K562 (cell line): ENCODE measurements around the gene RHOBTB3. TPM values are rescaled to one million over a fixed set of nuclear protein-coding genes. Genes with fewer than 3 reads are reported as not detected.

Source experiments
- COPS2 ChIP-seq: fragments of 450-650 bp; conservative IDR thresholded peaks from 2 replicates; pipeline ENCODE4 v1.6.1; 2016; ENCODE audit warnings: mild to moderate bottlenecking, moderate library complexity
- ELK3 ChIP-seq: fragments of 450-650 bp; formaldehyde crosslinking; IDR thresholded peaks from 2 replicates; pipeline ENCODE4 v1.4.0; 2020; ENCODE audit warnings: mild to moderate bottlenecking
- HLTF ChIP-seq: fragments of 450-650 bp; IDR thresholded peaks from 2 replicates; pipeline ENCODE4 v1.6.1; 2016
- HOXB6 ChIP-seq: fragments of 250-450 bp; sonication (Bioruptor Pico); IDR thresholded peaks from 2 replicates; pipeline ENCODE4 v1.5.1; 2022; ENCODE audit warnings: mild to moderate bottlenecking, borderline replicate concordance
- KAT2B ChIP-seq: IDR thresholded peaks from one replicate; pipeline ENCODE4 v1.6.1; 2012; ENCODE audit warnings: low read depth, mild to moderate bottlenecking, control low read depth, inconsistent platforms, low read length, moderate library complexity
- MBD2 ChIP-seq: sonication (generic); IDR thresholded peaks from 2 replicates; pipeline ENCODE4 v1.6.1; 2016; ENCODE audit warnings: low read depth, borderline replicate concordance
- NR2C2 ChIP-seq, 2 experiments: fragments of 200-800 bp in 1 of 2; sonication (Bioruptor generic) in 1 of 2; sonication (generic) in 1 of 2; formaldehyde crosslinking in 1 of 2; IDR thresholded peaks; 2 replicates each; pipeline versions ENCODE4 v1.6.1 to v1.8.0; 2016 to 2022; ENCODE audit warnings: mild to moderate bottlenecking in 1 of 2, missing compliant biosample characterization in 1 of 2, missing genetic modification characterization in 1 of 2, missing genetic modification reagents in 1 of 2
- RBM22 ChIP-seq: fragments of 200-400 bp; formaldehyde crosslinking; IDR thresholded peaks from 2 replicates; pipeline ENCODE4 v1.6.1; 2018; ENCODE audit warnings: low read length, low read depth; ENCODE audit not compliant: poor library complexity, severe bottlenecking
- REST ChIP-seq, 2 experiments: fragments of 450-650 bp; formaldehyde crosslinking in 1 of 2; IDR thresholded peaks; 2 replicates each; pipeline versions ENCODE4 v1.4.0 to v1.6.1; 2014 to 2020; ENCODE audit warnings: mild to moderate bottlenecking in 2 of 2, borderline replicate concordance in 1 of 2, low read depth in 1 of 2
- SNIP1 ChIP-seq: fragments of 450-650 bp; IDR thresholded peaks from 2 replicates; pipeline ENCODE4 v1.7.1; 2017; ENCODE audit warnings: low read depth, mild to moderate bottlenecking
- UBTF ChIP-seq, 2 experiments: IDR thresholded peaks; 2 replicates each; pipeline ENCODE4 v1.6.1; 2012; ENCODE audit warnings: improper control_type of control experiment in 2 of 2, low read depth in 2 of 2, low read length in 2 of 2, borderline replicate concordance in 1 of 2
- ZFPM2 ChIP-seq: fragments of 250-450 bp; sonication (Bioruptor Pico); IDR thresholded peaks from 2 replicates; pipeline ENCODE4 v1.5.1; 2022; ENCODE audit warnings: mild to moderate bottlenecking
- ZNF232 ChIP-seq: sonication (generic); formaldehyde crosslinking; IDR thresholded peaks from 2 replicates; pipeline ENCODE4 v1.8.0; 2022; ENCODE audit warnings: mild to moderate bottlenecking, missing genetic modification reagents
- ZNF740 ChIP-seq, 3 experiments: fragments of 200-800 bp in 1 of 3; sonication (Bioruptor generic) in 1 of 3; sonication (generic) in 1 of 3; formaldehyde crosslinking in 1 of 3; IDR thresholded peaks; 2 replicates each; pipeline versions ENCODE4 v1.6.1 to v1.8.0; 2016 to 2022; ENCODE audit warnings: mild to moderate bottlenecking in 2 of 3, missing compliant biosample characterization in 2 of 3, missing genetic modification characterization in 2 of 3, missing genetic modification reagents in 1 of 3
- polyA plus RNA-seq, 8 experiments: library from polyadenylated mRNA; depleted of rRNA in 4 of 8; stranded (reverse) in 5 of 8; unstranded in 3 of 8; fragments of >200 nt; fragmentation: Nextera tagmentation in 2 of 8; fragmentation: Illumina TruSeq in 1 of 8; extraction: Ambion mirVana in 2 of 8; extraction: Trizol in 1 of 8; gene quantifications; 2 replicates each; pipeline versions ENCODE4 v1.2.1 to v1.2.3, GENCODE V29; 2011 to 2014; ENCODE audit warnings: inconsistent platforms in 1 of 8, missing spikeins in 1 of 8
- total RNA-seq, 7 experiments: library from RNA; depleted of rRNA in 6 of 7; stranded (reverse); fragments of >200 nt in 6 of 7; fragmentation: Illumina TruSeq in 2 of 7; extraction: Trizol in 2 of 7; gene quantifications; 2 replicates each; pipeline versions ENCODE4 v1.2.1 to v1.2.3, GENCODE V29; 2011 to 2021; ENCODE audit warnings: low replicate concordance in 1 of 7

Gene RHOBTB3
- total and polyA plus RNA-seq, 9 of the 15 experiments (the other 6 are each of a cell fraction or from before 2014, with no cell fraction given): 39.7 to 143 (median 115) TPM

- no peak for TF ChIP-seq REST (IDR thresholded peaks at IDR 0.05; ENCODE audit: borderline replicate concordance)
- TF ChIP-seq REST (CRISPR knock-in tag; IDR thresholded peaks at IDR 0.05; ENCODE audit: low read depth): no peak
- no peak for TF ChIP-seq ZNF232 (CRISPR knock-in tag)
- TF ChIP-seq HOXB6: no peak
- TF ChIP-seq RBM22: no peak
- 0 out of 2 replicates have a peak, but pooled peaks have one; percentile 21 for TF ChIP-seq MBD2
- TF ChIP-seq UBTF (IDR thresholded peaks at IDR 0.05; ENCODE audit: borderline replicate concordance in 1 of 2, low read depth in 2 of 2, low read length in 2 of 2): 0 out of 4 replicates have a peak, but pooled peaks of 1 of the 2 experiments have one; percentile 22
- TF ChIP-seq ELK3 (CRISPR knock-in tag): no peak
- TF ChIP-seq HLTF: no peak
- no peak for TF ChIP-seq ZFPM2 (CRISPR knock-in tag)
- TF ChIP-seq ZNF740 (CRISPR knock-in tag; IDR thresholded peaks at IDR 0.05): no peak
- TF ChIP-seq ZNF740 (tag; IDR thresholded peaks at IDR 0.05): no peak
- no peak for TF ChIP-seq NR2C2 (CRISPR knock-in tag; IDR thresholded peaks at IDR 0.05)
- TF ChIP-seq NR2C2 (tag; IDR thresholded peaks at IDR 0.05): peak; percentile 41; the same call in 1 of the 2 replicates
- no peak for TF ChIP-seq COPS2
- no peak for TF ChIP-seq KAT2B
- no peak for TF ChIP-seq SNIP1
Measured at GRCh38 chr5:95825495-95825894, 94.4 kb downstream of the RHOBTB3 start (continued).
